Brain microvascular endothelial cell (primary cell): ENCODE results near the gene FARP1.

Experiments
- DNase-seq: peaks from one replicate; pipeline ENCODE4 v3.0.0-alpha.2; 2020
- H3K27ac ChIP-seq: fragments of 250-450 bp; sonication (Bioruptor Pico); 2 replicates; pipeline ENCODE4 v1.5.1; 2020; ENCODE audit warnings: mild to moderate bottlenecking, moderate library complexity
- H3K27me3 ChIP-seq: fragments of 250-450 bp; sonication (Bioruptor Pico); replicated peaks from 2 replicates; pipeline ENCODE4 v1.5.1; 2020; ENCODE audit warnings: mild to moderate bottlenecking
- H3K36me3 ChIP-seq: fragments of 250-450 bp; sonication (Bioruptor Pico); replicated peaks from 2 replicates; pipeline ENCODE4 v1.5.1; 2020; ENCODE audit warnings: mild to moderate bottlenecking
- H3K4me3 ChIP-seq: 2 replicates; pipeline ENCODE4 v1.5.1; 2011; ENCODE audit warnings: low read depth, mild to moderate bottlenecking, control low read depth, low read length, moderate library complexity
- in situ Hi-C: cut with HindIII; loops from 2 replicates; pipeline ENCODE4 v1.10.0; 2017; ENCODE audit warnings: low sequenced_read_pairs, low pct_ligation_motif_present
- TF ChIP-seq, protein P1 (sequence below): IDR thresholded peaks from 2 replicates; pipeline ENCODE4 v1.5.1; 2011; ENCODE audit warnings: low read depth, mild to moderate bottlenecking, moderate library complexity, low read length, control low read depth, inconsistent platforms; ENCODE audit errors: missing control alignments

FARP1 gene

GRCh38 chr13:98222081-98222554 is 79.2 kb downstream of the FARP1 start:
- no peak overlapping the region for H3K4me3 ChIP-seq
- in situ Hi-C loops = no loop called here
- no peaks in the 10 kb centered on the region for H3K27me3 ChIP-seq
- TF ChIP-seq, protein P1, sequence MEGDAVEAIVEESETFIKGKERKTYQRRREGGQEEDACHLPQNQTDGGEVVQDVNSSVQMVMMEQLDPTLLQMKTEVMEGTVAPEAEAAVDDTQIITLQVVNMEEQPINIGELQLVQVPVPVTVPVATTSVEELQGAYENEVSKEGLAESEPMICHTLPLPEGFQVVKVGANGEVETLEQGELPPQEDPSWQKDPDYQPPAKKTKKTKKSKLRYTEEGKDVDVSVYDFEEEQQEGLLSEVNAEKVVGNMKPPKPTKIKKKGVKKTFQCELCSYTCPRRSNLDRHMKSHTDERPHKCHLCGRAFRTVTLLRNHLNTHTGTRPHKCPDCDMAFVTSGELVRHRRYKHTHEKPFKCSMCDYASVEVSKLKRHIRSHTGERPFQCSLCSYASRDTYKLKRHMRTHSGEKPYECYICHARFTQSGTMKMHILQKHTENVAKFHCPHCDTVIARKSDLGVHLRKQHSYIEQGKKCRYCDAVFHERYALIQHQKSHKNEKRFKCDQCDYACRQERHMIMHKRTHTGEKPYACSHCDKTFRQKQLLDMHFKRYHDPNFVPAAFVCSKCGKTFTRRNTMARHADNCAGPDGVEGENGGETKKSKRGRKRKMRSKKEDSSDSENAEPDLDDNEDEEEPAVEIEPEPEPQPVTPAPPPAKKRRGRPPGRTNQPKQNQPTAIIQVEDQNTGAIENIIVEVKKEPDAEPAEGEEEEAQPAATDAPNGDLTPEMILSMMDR = no peak
- no peak overlapping the region for H3K27ac ChIP-seq
- DNase-seq = no peak
- peaks cover 2% of the 10 kb centered on the region for H3K36me3 ChIP-seq

GRCh38 chr13:98222816-98223215 is 79.9 kb downstream of the FARP1 start:
- no peak for DNase-seq
- Histone ChIP-seq H3K27ac (no peak overlapping the region), H3K36me3 (peaks cover 2% of the 10 kb centered on the region), H3K27me3 (no peaks in the 10 kb centered on the region), H3K4me3 (no peak overlapping the region)
- in situ Hi-C loops = no loop called here
- TF ChIP-seq, protein P1 = no peak

DNA sequence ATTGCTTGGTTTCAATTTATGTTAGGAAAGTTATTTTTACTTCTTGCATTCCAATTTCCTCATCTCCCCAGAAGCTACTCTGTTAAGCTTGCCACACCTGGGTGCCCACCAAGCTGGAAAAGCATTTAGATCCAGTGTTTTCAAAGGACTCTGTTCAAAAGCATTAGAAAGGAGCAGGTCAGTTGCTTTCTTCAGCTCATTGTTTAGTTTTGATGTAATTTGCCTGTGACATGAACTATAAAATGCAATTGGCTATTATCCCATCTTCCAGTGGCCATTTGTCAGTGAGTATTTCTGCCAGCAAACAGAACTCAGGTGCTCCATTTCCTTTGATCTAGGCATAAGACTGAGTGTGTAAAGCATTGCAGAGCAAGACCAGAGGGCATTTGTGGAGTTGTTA is 80.8 kb downstream of the FARP1 start:
- Histone ChIP-seq H3K4me3 (no peak overlapping the region), H3K27ac (no peak overlapping the region), H3K27me3 (no peaks in the 10 kb centered on the region), H3K36me3 (peaks cover 2% of the 10 kb centered on the region)
- no peak for DNase-seq
- in situ Hi-C loops = no loop called here
- TF ChIP-seq, protein P1 = no peak

GRCh38 chr13:98224557-98224956 is 81.7 kb downstream of the FARP1 start:
- peaks cover 2% of the 10 kb centered on the region for H3K36me3 ChIP-seq
- H3K27me3 ChIP-seq = no peaks in the 10 kb centered on the region
- no peak for DNase-seq
- TF ChIP-seq, protein P1 = peak; percentile 3
- in situ Hi-C loops = no loop called here
- no peak overlapping the region for H3K27ac ChIP-seq
- no peak overlapping the region for H3K4me3 ChIP-seq

DNA sequence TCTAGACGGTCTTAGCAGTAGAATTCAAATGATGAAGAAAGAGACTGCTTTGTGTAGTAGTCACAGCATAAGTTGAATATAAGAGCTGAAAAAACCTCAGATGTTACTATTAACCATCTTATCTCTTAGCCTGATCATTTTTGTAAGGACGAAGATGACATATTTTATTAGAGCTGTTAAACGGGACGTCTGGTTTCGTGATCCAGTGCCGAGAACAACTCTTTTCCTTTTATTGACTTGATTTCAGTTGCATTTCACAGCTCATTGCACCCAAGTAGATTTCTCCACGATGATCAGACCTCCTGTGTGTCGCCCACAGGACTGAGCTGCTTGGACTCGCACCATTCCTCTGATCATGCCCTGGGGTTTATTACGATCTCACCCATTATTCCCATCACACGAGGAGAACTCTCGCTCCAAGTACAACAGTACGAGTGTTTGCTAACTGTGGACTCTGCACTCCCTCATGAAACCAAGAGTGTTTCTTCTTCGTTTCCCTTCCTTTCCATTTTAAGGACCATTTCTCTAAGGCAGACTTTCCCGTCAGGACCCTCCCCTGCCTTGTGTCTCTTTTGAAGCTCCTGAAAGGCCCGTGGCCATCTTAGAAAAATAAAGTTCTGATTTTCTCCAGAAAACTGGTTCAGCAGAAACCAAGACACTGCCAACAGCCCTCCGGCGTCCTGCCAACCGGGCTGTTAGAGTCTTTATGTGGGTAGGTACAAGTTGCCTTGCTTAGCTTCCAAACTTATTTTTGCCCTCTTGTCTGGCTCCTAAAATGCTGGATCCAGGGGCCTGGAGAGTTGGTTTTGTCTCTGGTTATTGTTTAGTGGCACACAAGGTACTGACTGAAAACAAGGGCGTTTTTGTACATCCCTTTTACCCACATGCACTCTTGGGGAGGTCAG is 82.4 kb downstream of the FARP1 start:
- DNase-seq = no peak
- Histone ChIP-seq H3K27me3 (no peaks in the 10 kb centered on the region), H3K4me3 (no peak overlapping the region), H3K27ac (no peak overlapping the region), H3K36me3 (peaks cover 2% of the 10 kb centered on the region)
- TF ChIP-seq, protein P1 = no peak
- in situ Hi-C loops = no loop called here
